ENCODE data around the gene MYLK.
"Not testable (repeated sequence)": the region's sequence is repeated elsewhere in the genome, so short reads cannot be mapped to it uniquely, and the experiment has no call there.

Gene MYLK

GRCh38 chr3:123884203-123884831, at the start of gene MYLK:
TSS of gene MYLK (minus strand) at chr3:123884332. CDS start at chr3:123793841, 90,491 bp downstream.
- DNase-seq: no peak

- no peak for DNase-seq
Measured at GRCh38 chr3:123930445-123930844, 46.3 kb upstream of the MYLK start.

- DNase-seq: no peak
Measured at GRCh38 chr3:123929325-123929724, 45.2 kb upstream of the MYLK start.

- no peak for DNase-seq
Measured at GRCh38 chr3:123926396-123926795, 42.3 kb upstream of the MYLK start.

- no peak for DNase-seq
Measured at GRCh38 chr3:123920868-123921267, 36.7 kb upstream of the MYLK start.

- no peak for DNase-seq
Measured at GRCh38 chr3:123920383-123920782, 36.3 kb upstream of the MYLK start.

GRCh38 chr3:123919353-123919752, 35.2 kb upstream of the MYLK start:
- no peak for DNase-seq

GRCh38 chr3:123914829-123915228, 30.7 kb upstream of the MYLK start:
- DNase-seq: no peak

GRCh38 chr3:123909785-123910184, 25.7 kb upstream of the MYLK start:
- no peak for DNase-seq

- no peak for DNase-seq
Measured at GRCh38 chr3:123907720-123908119, 23.6 kb upstream of the MYLK start.

GRCh38 chr3:123899300-123899865, 15.3 kb upstream of the MYLK start:
- no peak for DNase-seq

GRCh38 chr3:123893012-123893411, 8.9 kb upstream of the MYLK start:
- no peak for DNase-seq

- DNase-seq: no peak
Measured at GRCh38 chr3:123892195-123892594, 8.1 kb upstream of the MYLK start.

GRCh38 chr3:123890991-123891390, 6.9 kb upstream of the MYLK start:
- DNase-seq: not testable (repeated sequence)

GRCh38 chr3:123890162-123890561, 6.0 kb upstream of the MYLK start:
- DNase-seq: not testable (repeated sequence)

GRCh38 chr3:123884993-123885392, 861 bp upstream of the MYLK start:
- DNase-seq: no peak

GRCh38 chr3:123883701-123884202, 380 bp downstream of the MYLK start:
- no peak for DNase-seq

GRCh38 chr3:123883111-123883510, 1.0 kb downstream of the MYLK start:
- DNase-seq: no peak

- no peak for DNase-seq
Measured at GRCh38 chr3:123881771-123882170, 2.4 kb downstream of the MYLK start.

- DNase-seq: no peak
Measured at GRCh38 chr3:123880998-123881561, 3.1 kb downstream of the MYLK start.

GRCh38 chr3:123878807-123879206, 5.3 kb downstream of the MYLK start:
- DNase-seq: no peak

- no peak for DNase-seq
Measured at GRCh38 chr3:123877965-123878364, 6.2 kb downstream of the MYLK start.

GRCh38 chr3:123877466-123877865, 6.7 kb downstream of the MYLK start:
- DNase-seq: no peak

GRCh38 chr3:123876858-123877257, 7.3 kb downstream of the MYLK start:
- DNase-seq: no peak

GRCh38 chr3:123872621-123873020, 11.5 kb downstream of the MYLK start:
- DNase-seq: no peak
